Astrocyte (in vitro differentiated cells and primary cell): Measurements from ENCODE around the gene CPEB3.

Source experiments
- EZH2 ChIP-seq: IDR thresholded peaks from 2 replicates; pipeline ENCODE4 v1.6.1; 2012; ENCODE audit warnings: mild to moderate bottlenecking, low read length, inconsistent platforms; ENCODE audit not compliant: insufficient read depth
- TF ChIP-seq, protein P1 (sequence below): IDR thresholded peaks from 2 replicates; pipeline ENCODE4 v1.5.1; 2011; ENCODE audit warnings: low read depth, mild to moderate bottlenecking, inconsistent platforms, low read length, moderate library complexity; ENCODE audit not compliant: insufficient read depth

DNA sequence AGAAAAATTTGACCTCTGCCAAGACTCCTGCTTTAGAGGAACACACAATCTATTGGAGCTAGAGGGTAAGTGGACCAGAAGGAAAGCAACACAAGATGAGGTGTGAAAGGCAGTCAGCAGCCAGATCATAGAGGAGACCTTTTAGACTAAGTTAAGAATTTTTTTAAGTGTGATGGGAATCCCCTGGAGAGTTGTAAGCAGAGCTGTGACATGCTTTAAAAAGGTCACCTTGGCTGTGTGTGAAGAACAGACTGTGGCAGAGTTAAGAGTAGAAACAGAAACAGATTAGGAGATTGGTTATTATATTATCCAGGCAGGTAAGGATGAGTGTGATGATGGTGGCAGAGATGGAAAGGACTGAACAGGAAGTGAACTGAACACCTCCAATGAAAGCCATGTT, 23.5 kb downstream of the CPEB3 start:
- TF ChIP-seq, protein P1, sequence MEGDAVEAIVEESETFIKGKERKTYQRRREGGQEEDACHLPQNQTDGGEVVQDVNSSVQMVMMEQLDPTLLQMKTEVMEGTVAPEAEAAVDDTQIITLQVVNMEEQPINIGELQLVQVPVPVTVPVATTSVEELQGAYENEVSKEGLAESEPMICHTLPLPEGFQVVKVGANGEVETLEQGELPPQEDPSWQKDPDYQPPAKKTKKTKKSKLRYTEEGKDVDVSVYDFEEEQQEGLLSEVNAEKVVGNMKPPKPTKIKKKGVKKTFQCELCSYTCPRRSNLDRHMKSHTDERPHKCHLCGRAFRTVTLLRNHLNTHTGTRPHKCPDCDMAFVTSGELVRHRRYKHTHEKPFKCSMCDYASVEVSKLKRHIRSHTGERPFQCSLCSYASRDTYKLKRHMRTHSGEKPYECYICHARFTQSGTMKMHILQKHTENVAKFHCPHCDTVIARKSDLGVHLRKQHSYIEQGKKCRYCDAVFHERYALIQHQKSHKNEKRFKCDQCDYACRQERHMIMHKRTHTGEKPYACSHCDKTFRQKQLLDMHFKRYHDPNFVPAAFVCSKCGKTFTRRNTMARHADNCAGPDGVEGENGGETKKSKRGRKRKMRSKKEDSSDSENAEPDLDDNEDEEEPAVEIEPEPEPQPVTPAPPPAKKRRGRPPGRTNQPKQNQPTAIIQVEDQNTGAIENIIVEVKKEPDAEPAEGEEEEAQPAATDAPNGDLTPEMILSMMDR: no peak
- no peak for TF ChIP-seq EZH2
